Endothelial cell of umbilical vein (primary cell): ENCODE measurements around the gene ADARB2. TPM values are rescaled to one million over a fixed set of nuclear protein-coding genes. Genes with fewer than 3 reads are reported as not detected.

Source experiments
- BruUV-seq: library from RNA; stranded (reverse); fragments of 400-500 nt; replicated peaks from 2 replicates; lab custom pipeline; 2021; lab: Mats Ljungman, UMichigan
- CTCF ChIA-PET: fragments of 300-600, 350-600 bp; sonication (Branson Sonifier 250); formaldehyde crosslinking; loops from one replicate; lab custom pipeline; 2021; ENCODE audit warnings: antibody characterized with exemption, inconsistent platforms; lab: Charles Lee
- POLR2A ChIA-PET: fragments of 300-600, 350-600 bp; sonication (Branson Sonifier 250); formaldehyde crosslinking; loops from one replicate; lab custom pipeline; 2021; ENCODE audit warnings: antibody characterized with exemption, inconsistent platforms; lab: Charles Lee
- DNase-seq: peaks from one replicate; pipeline ENCODE4 v3.0.0-alpha.2; 2011; ENCODE audit warnings: low read depth, low spot score
- FAIRE-seq: peaks from 2 replicates; lab custom pipeline; 2011; peaks lifted over from hg19 to GRCh38; lab: Jason Lieb, UNC
- H2AFZ ChIP-seq: 2 replicates; pipeline ENCODE4 v1.6.0; 2012; ENCODE audit warnings: low read depth, low read length, control low read depth, inconsistent platforms
- H3K27ac ChIP-seq: 2 replicates; pipeline ENCODE4 v1.5.1; 2011; ENCODE audit warnings: low read depth, mild to moderate bottlenecking, control low read depth, low read length, moderate library complexity; ENCODE audit not compliant: insufficient read depth
- H3K27me3 ChIP-seq, 2 experiments: 2 replicates each; pipeline versions ENCODE4 v1.6.0 to v1.6.1; 2011; ENCODE audit warnings: low read length in 2 of 2, mixed read lengths in 1 of 2; ENCODE audit not compliant: control insufficient read depth in 2 of 2, insufficient read depth in 2 of 2
- H3K36me3 ChIP-seq, 2 experiments: 2 replicates in 1 of 2; 3 replicates in 1 of 2; pipeline ENCODE4 v1.5.1; 2011; ENCODE audit warnings: low read length in 2 of 2, mild to moderate bottlenecking in 1 of 2, moderate library complexity in 1 of 2; ENCODE audit not compliant: control insufficient read depth in 2 of 2, insufficient read depth in 2 of 2; ENCODE audit errors: extremely low read depth in 1 of 2
- H3K4me1 ChIP-seq: 3 replicates; pipeline ENCODE4 v1.5.1; 2011; ENCODE audit warnings: mild to moderate bottlenecking, low read length; ENCODE audit not compliant: control insufficient read depth, insufficient read depth; ENCODE audit errors: extremely low read depth
- H3K4me2 ChIP-seq: 2 replicates; pipeline ENCODE4 v1.6.1; 2011; ENCODE audit warnings: low read length, control low read depth, mixed read lengths; ENCODE audit not compliant: insufficient read depth
- H3K4me3 ChIP-seq, 3 experiments: fragments of 200-600 bp in 1 of 3; sonication (generic), shearing (Covaris generic) in 1 of 3; replicated peaks in 1 of 3; 2 replicates each; pipeline ENCODE4 v1.5.1; 2011 to 2016; ENCODE audit warnings: control low read depth in 3 of 3, low read length in 3 of 3, mild to moderate bottlenecking in 2 of 3, inconsistent platforms in 1 of 3, low read depth in 1 of 3, moderate library complexity in 1 of 3; ENCODE audit not compliant: insufficient read depth in 1 of 3
- H3K79me2 ChIP-seq: 2 replicates; pipeline ENCODE4 v1.6.0; 2012; ENCODE audit warnings: low read length, inconsistent platforms; ENCODE audit not compliant: control insufficient read depth, insufficient read depth
- H3K9ac ChIP-seq: replicated peaks from 2 replicates; pipeline ENCODE3; 2011; ENCODE audit warnings: low read length, control low read depth; ENCODE audit not compliant: insufficient read depth; ENCODE audit errors: extremely low read depth
- H3K9me1 ChIP-seq: replicated peaks from 3 replicates; pipeline ENCODE4 v1.6.0; 2011; ENCODE audit warnings: mild to moderate bottlenecking, low read length; ENCODE audit not compliant: control insufficient read depth, insufficient read depth; ENCODE audit errors: extremely low read depth
- H3K9me3 ChIP-seq: replicated peaks from 2 replicates; pipeline ENCODE4 v1.5.1; 2012; ENCODE audit warnings: low read length, inconsistent platforms; ENCODE audit not compliant: control insufficient read depth, insufficient read depth
- H4K20me1 ChIP-seq: replicated peaks from 2 replicates; pipeline ENCODE3; 2011; ENCODE audit warnings: mild to moderate bottlenecking, low read length; ENCODE audit not compliant: control insufficient read depth, insufficient read depth; ENCODE audit errors: extremely low read depth
- CTCF ChIP-seq, 2 donors: IDR thresholded peaks; 1 replicate in 1 of 2; 2 replicates in 1 of 2; pipeline ENCODE4 v1.5.1; 2011; ENCODE audit warnings: low read length in 2 of 2, mild to moderate bottlenecking in 2 of 2, moderate library complexity in 2 of 2, control low read depth in 1 of 2, inconsistent platforms in 1 of 2, low read depth in 1 of 2; ENCODE audit not compliant: insufficient read depth in 1 of 2; ENCODE audit errors: extremely low read depth in 1 of 2
- EZH2 ChIP-seq: IDR thresholded peaks from 2 replicates; pipeline ENCODE4 v1.6.1; 2012; ENCODE audit warnings: borderline replicate concordance, low read depth, mild to moderate bottlenecking, moderate library complexity, low read length, inconsistent platforms; ENCODE audit not compliant: severe bottlenecking
- FOS ChIP-seq: IDR thresholded peaks from 2 replicates; pipeline ENCODE4 v1.6.1; 2011; ENCODE audit warnings: mild to moderate bottlenecking, low read length, moderate library complexity, borderline replicate concordance; ENCODE audit not compliant: insufficient read depth
- GATA2 ChIP-seq: IDR thresholded peaks from 2 replicates; pipeline ENCODE4 v1.7.0; 2011; ENCODE audit warnings: low read depth, mild to moderate bottlenecking, moderate library complexity, mixed read lengths, low read length; ENCODE audit not compliant: insufficient read length, insufficient read depth
- JUN ChIP-seq: IDR thresholded peaks from 2 replicates; pipeline ENCODE4 v1.6.1; 2011; ENCODE audit warnings: borderline replicate concordance, low read depth; ENCODE audit not compliant: insufficient read length, insufficient read depth
- MAX ChIP-seq: IDR thresholded peaks from 2 replicates; pipeline ENCODE4 v1.6.1; 2011; ENCODE audit not compliant: insufficient read depth, insufficient read length
- MYC ChIP-seq: IDR thresholded peaks from one replicate; pipeline ENCODE4 v1.6.1; 2011; ENCODE audit warnings: mild to moderate bottlenecking, low read depth, low read length
- POLR2A ChIP-seq: IDR thresholded peaks from 2 replicates; pipeline ENCODE4 v1.6.1; 2012; ENCODE audit warnings: low read depth, mild to moderate bottlenecking, control low read depth, low read length
- POLR2AphosphoS5 ChIP-seq: IDR thresholded peaks from 2 replicates; pipeline ENCODE4 v1.6.1; 2012; ENCODE audit warnings: low read depth, mild to moderate bottlenecking, control low read depth, low read length, moderate library complexity; ENCODE audit not compliant: insufficient read depth
- dilution Hi-C: fragments of 300-500 bp; cut with MboI; formaldehyde crosslinking; loops from one replicate; pipeline ENCODE4 v1.15.0; 2019; ENCODE audit warnings: low sequenced_read_pairs; ENCODE audit not compliant: extremely low pct_ligation_motif_present
- intact Hi-C: fragments of 100-400 bp; cut with micrococcal nuclease; formaldehyde crosslinking; loops from one replicate; pipeline ENCODE4 v1.10.0; 2022
- polyA plus RNA-seq, 4 experiments: library from polyadenylated mRNA; depleted of rRNA in 3 of 4; stranded (reverse) in 3 of 4; unstranded in 1 of 4; fragments of >200 nt; gene quantifications; 2 replicates each; pipeline versions ENCODE4 v1.2.1 to v1.2.3, GENCODE V29; 2011 to 2012; ENCODE audit warnings: missing spikeins in 1 of 4
- total RNA-seq: library from RNA; stranded (reverse); gene quantifications from 2 replicates; pipeline ENCODE4 v1.2.3, GENCODE V29; 2021

ADARB2 gene
- total and polyA plus RNA-seq, 2 donors (not counting 3 experiments of a cell fraction or from before 2014, with no cell fraction given) = not detected

GRCh38 chr10:1531883-1532597, 205.3 kb downstream of the ADARB2 start:
- FAIRE-seq (no peak), DNase-seq (no peak)
- H4K20me1 ChIP-seq = no peaks in the 10 kb centered on the region
- no peaks in the 10 kb centered on the region for H3K79me2 ChIP-seq
- no TSS peak for BruUV-seq
- no peak overlapping the region for H3K9ac ChIP-seq
- ChIA-PET POLR2A (no interaction called here), CTCF (no interaction called here)
- TF ChIP-seq JUN (no peak), FOS (no peak), EZH2 (no peak), MAX (no peak), CTCF (IDR thresholded peaks at IDR 0.05; ENCODE audit: extremely low read depth in 1 of 2, insufficient read depth in 1 of 2, low read depth in 1 of 2, low read length in 2 of 2) (no peak), MYC (no peak), POLR2AphosphoS5 (no peak), GATA2 (no peak), POLR2A (no peak)
- H2AFZ ChIP-seq = no peak overlapping the region
- intact Hi-C loops (no loop called here), dilution Hi-C loops (no loop called here)
- no peaks in the 10 kb centered on the region for H3K36me3 ChIP-seq
- H3K4me2 ChIP-seq = no peak overlapping the region
- H3K9me3 ChIP-seq = peaks cover 5% of the 10 kb centered on the region
- no peaks in the 10 kb centered on the region for H3K9me1 ChIP-seq
- H3K4me3 ChIP-seq = no peak overlapping the region
- no peaks in the 10 kb centered on the region for H3K27me3 ChIP-seq
- H3K4me1 ChIP-seq = no peaks in the 10 kb centered on the region
- no peak overlapping the region for H3K27ac ChIP-seq
